Endothelial cell of umbilical vein (primary cell): Measurements from ENCODE around the gene CIAO3. TPM values are rescaled to one million over a fixed set of nuclear protein-coding genes. Genes with fewer than 3 reads are reported as not detected.

Experiments used
- BruUV-seq: library from RNA; stranded (reverse); fragments of 400-500 nt; replicated peaks from 2 replicates; lab custom pipeline; 2021; lab: Mats Ljungman, UMichigan
- CTCF ChIA-PET: fragments of 300-600, 350-600 bp; sonication (Branson Sonifier 250); formaldehyde crosslinking; loops from one replicate; lab custom pipeline; 2021; ENCODE audit warnings: antibody characterized with exemption, inconsistent platforms; lab: Charles Lee
- POLR2A ChIA-PET: fragments of 300-600, 350-600 bp; sonication (Branson Sonifier 250); formaldehyde crosslinking; loops from one replicate; lab custom pipeline; 2021; ENCODE audit warnings: antibody characterized with exemption, inconsistent platforms; lab: Charles Lee
- DNase-seq: peaks from one replicate; pipeline ENCODE4 v3.0.0-alpha.2; 2011; ENCODE audit warnings: low read depth, low spot score
- FAIRE-seq: peaks from 2 replicates; lab custom pipeline; 2011; peaks lifted over from hg19 to GRCh38; lab: Jason Lieb, UNC
- H2AFZ ChIP-seq: 2 replicates; pipeline ENCODE4 v1.6.0; 2012; ENCODE audit warnings: low read depth, low read length, control low read depth, inconsistent platforms
- H3K27ac ChIP-seq: 2 replicates; pipeline ENCODE4 v1.5.1; 2011; ENCODE audit warnings: low read depth, mild to moderate bottlenecking, control low read depth, low read length, moderate library complexity; ENCODE audit not compliant: insufficient read depth
- H3K27me3 ChIP-seq, 2 experiments: 2 replicates each; pipeline versions ENCODE4 v1.6.0 to v1.6.1; 2011; ENCODE audit warnings: low read length in 2 of 2, mixed read lengths in 1 of 2; ENCODE audit not compliant: control insufficient read depth in 2 of 2, insufficient read depth in 2 of 2
- H3K36me3 ChIP-seq, 2 experiments: 2 replicates in 1 of 2; 3 replicates in 1 of 2; pipeline ENCODE4 v1.5.1; 2011; ENCODE audit warnings: low read length in 2 of 2, mild to moderate bottlenecking in 1 of 2, moderate library complexity in 1 of 2; ENCODE audit not compliant: control insufficient read depth in 2 of 2, insufficient read depth in 2 of 2; ENCODE audit errors: extremely low read depth in 1 of 2
- H3K4me1 ChIP-seq: 3 replicates; pipeline ENCODE4 v1.5.1; 2011; ENCODE audit warnings: mild to moderate bottlenecking, low read length; ENCODE audit not compliant: control insufficient read depth, insufficient read depth; ENCODE audit errors: extremely low read depth
- H3K4me2 ChIP-seq: 2 replicates; pipeline ENCODE4 v1.6.1; 2011; ENCODE audit warnings: low read length, control low read depth, mixed read lengths; ENCODE audit not compliant: insufficient read depth
- H3K4me3 ChIP-seq, 3 experiments: fragments of 200-600 bp in 1 of 3; sonication (generic), shearing (Covaris generic) in 1 of 3; replicated peaks in 1 of 3; 2 replicates each; pipeline ENCODE4 v1.5.1; 2011 to 2016; ENCODE audit warnings: control low read depth in 3 of 3, low read length in 3 of 3, mild to moderate bottlenecking in 2 of 3, inconsistent platforms in 1 of 3, low read depth in 1 of 3, moderate library complexity in 1 of 3; ENCODE audit not compliant: insufficient read depth in 1 of 3
- H3K79me2 ChIP-seq: 2 replicates; pipeline ENCODE4 v1.6.0; 2012; ENCODE audit warnings: low read length, inconsistent platforms; ENCODE audit not compliant: control insufficient read depth, insufficient read depth
- H3K9ac ChIP-seq: replicated peaks from 2 replicates; pipeline ENCODE3; 2011; ENCODE audit warnings: low read length, control low read depth; ENCODE audit not compliant: insufficient read depth; ENCODE audit errors: extremely low read depth
- H3K9me1 ChIP-seq: replicated peaks from 3 replicates; pipeline ENCODE4 v1.6.0; 2011; ENCODE audit warnings: mild to moderate bottlenecking, low read length; ENCODE audit not compliant: control insufficient read depth, insufficient read depth; ENCODE audit errors: extremely low read depth
- H3K9me3 ChIP-seq: replicated peaks from 2 replicates; pipeline ENCODE4 v1.5.1; 2012; ENCODE audit warnings: low read length, inconsistent platforms; ENCODE audit not compliant: control insufficient read depth, insufficient read depth
- H4K20me1 ChIP-seq: replicated peaks from 2 replicates; pipeline ENCODE3; 2011; ENCODE audit warnings: mild to moderate bottlenecking, low read length; ENCODE audit not compliant: control insufficient read depth, insufficient read depth; ENCODE audit errors: extremely low read depth
- CTCF ChIP-seq, 2 donors: IDR thresholded peaks; 1 replicate in 1 of 2; 2 replicates in 1 of 2; pipeline ENCODE4 v1.5.1; 2011; ENCODE audit warnings: low read length in 2 of 2, mild to moderate bottlenecking in 2 of 2, moderate library complexity in 2 of 2, control low read depth in 1 of 2, inconsistent platforms in 1 of 2, low read depth in 1 of 2; ENCODE audit not compliant: insufficient read depth in 1 of 2; ENCODE audit errors: extremely low read depth in 1 of 2
- EZH2 ChIP-seq: IDR thresholded peaks from 2 replicates; pipeline ENCODE4 v1.6.1; 2012; ENCODE audit warnings: borderline replicate concordance, low read depth, mild to moderate bottlenecking, moderate library complexity, low read length, inconsistent platforms; ENCODE audit not compliant: severe bottlenecking
- FOS ChIP-seq: IDR thresholded peaks from 2 replicates; pipeline ENCODE4 v1.6.1; 2011; ENCODE audit warnings: mild to moderate bottlenecking, low read length, moderate library complexity, borderline replicate concordance; ENCODE audit not compliant: insufficient read depth
- GATA2 ChIP-seq: IDR thresholded peaks from 2 replicates; pipeline ENCODE4 v1.7.0; 2011; ENCODE audit warnings: low read depth, mild to moderate bottlenecking, moderate library complexity, mixed read lengths, low read length; ENCODE audit not compliant: insufficient read length, insufficient read depth
- JUN ChIP-seq: IDR thresholded peaks from 2 replicates; pipeline ENCODE4 v1.6.1; 2011; ENCODE audit warnings: borderline replicate concordance, low read depth; ENCODE audit not compliant: insufficient read length, insufficient read depth
- MAX ChIP-seq: IDR thresholded peaks from 2 replicates; pipeline ENCODE4 v1.6.1; 2011; ENCODE audit not compliant: insufficient read depth, insufficient read length
- MYC ChIP-seq: IDR thresholded peaks from one replicate; pipeline ENCODE4 v1.6.1; 2011; ENCODE audit warnings: mild to moderate bottlenecking, low read depth, low read length
- POLR2A ChIP-seq: IDR thresholded peaks from 2 replicates; pipeline ENCODE4 v1.6.1; 2012; ENCODE audit warnings: low read depth, mild to moderate bottlenecking, control low read depth, low read length
- POLR2AphosphoS5 ChIP-seq: IDR thresholded peaks from 2 replicates; pipeline ENCODE4 v1.6.1; 2012; ENCODE audit warnings: low read depth, mild to moderate bottlenecking, control low read depth, low read length, moderate library complexity; ENCODE audit not compliant: insufficient read depth
- dilution Hi-C: fragments of 300-500 bp; cut with MboI; formaldehyde crosslinking; loops from one replicate; pipeline ENCODE4 v1.15.0; 2019; ENCODE audit warnings: low sequenced_read_pairs; ENCODE audit not compliant: extremely low pct_ligation_motif_present
- intact Hi-C: fragments of 100-400 bp; cut with micrococcal nuclease; formaldehyde crosslinking; loops from one replicate; pipeline ENCODE4 v1.10.0; 2022
- polyA plus RNA-seq, 4 experiments: library from polyadenylated mRNA; depleted of rRNA in 3 of 4; stranded (reverse) in 3 of 4; unstranded in 1 of 4; fragments of >200 nt; gene quantifications; 2 replicates each; pipeline versions ENCODE4 v1.2.1 to v1.2.3, GENCODE V29; 2011 to 2012; ENCODE audit warnings: missing spikeins in 1 of 4
- total RNA-seq: library from RNA; stranded (reverse); gene quantifications from 2 replicates; pipeline ENCODE4 v1.2.3, GENCODE V29; 2021

The CIAO3 gene
- total and polyA plus RNA-seq, 2 donors (not counting 3 experiments of a cell fraction or from before 2014, with no cell fraction given) = 23.1 to 33.8 TPM

DNA sequence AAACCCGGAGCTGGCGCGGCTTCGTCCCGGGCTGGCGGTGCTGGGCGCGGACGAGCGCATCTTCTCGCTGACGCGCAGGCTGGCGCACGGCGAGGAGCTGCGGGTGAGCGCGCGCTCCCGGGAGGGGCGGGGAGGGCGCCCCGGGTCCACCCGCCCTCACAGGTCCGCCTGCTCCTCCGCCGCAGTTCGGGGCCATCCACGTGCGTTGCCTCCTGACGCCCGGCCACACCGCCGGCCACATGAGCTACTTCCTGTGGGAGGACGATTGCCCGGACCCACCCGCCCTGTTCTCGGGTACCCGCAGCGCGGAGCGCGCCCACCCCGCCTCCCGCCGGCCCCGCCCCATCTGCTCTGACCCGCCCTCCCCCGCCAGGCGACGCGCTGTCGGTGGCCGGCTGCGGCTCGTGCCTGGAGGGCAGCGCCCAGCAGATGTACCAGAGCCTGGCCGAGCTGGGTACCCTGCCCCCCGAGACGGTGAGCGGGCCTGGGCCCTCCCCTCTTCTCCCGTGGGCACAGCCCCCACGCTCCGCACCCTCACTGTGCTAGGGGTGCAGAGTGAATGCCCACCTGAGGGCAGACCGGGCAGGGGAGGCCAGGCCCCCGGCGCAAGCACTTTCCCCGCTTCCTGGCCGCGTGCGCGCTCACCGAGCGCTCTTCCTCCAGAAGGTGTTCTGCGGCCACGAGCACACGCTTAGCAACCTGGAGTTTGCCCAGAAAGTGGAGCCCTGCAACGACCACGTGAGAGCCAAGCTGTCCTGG, 12.5 kb downstream of the CIAO3 start:
- Histone ChIP-seq H3K4me2 (peak overlapping the region; percentile 38), H3K79me2 (no peaks in the 10 kb centered on the region), H3K9me1 (no peaks in the 10 kb centered on the region), H3K4me3 (peak overlapping the region in 2 of 3 experiments; percentile 19 to 44), H3K27ac (no peak overlapping the region), H4K20me1 (no peaks in the 10 kb centered on the region), H3K9me3 (no peaks in the 10 kb centered on the region), H3K4me1 (peaks cover 13% of the 10 kb centered on the region), H3K27me3 (no peaks in the 10 kb centered on the region), H3K36me3 (peaks cover 4 to 7% of the 10 kb centered on the region in 2 experiments), H3K9ac (no peak overlapping the region), H2AFZ (peak overlapping the region; percentile 37)
- dilution Hi-C loops (no loop called here), intact Hi-C loops (loop anchor here (2.0 kb wide), 1 partner anchor 14 kb away; the partner anchor contains the start of gene METRN)
- CTCF ChIA-PET = interaction anchor here (0.6 to 5.7 kb wide), 6 partner anchors 8 to 60 kb away, joined by 3 to 34 read pairs (median 6); partner anchors contain the start of genes CHTF18, METRN and RPUSD1
- TF ChIP-seq MAX (peak; percentile 68), POLR2AphosphoS5 (peak; percentile 39), FOS (no peak), CTCF (IDR thresholded peaks at IDR 0.05; ENCODE audit: extremely low read depth in 1 of 2, insufficient read depth in 1 of 2, low read depth in 1 of 2, low read length in 2 of 2) (no peak), JUN (no peak), EZH2 (no peak), POLR2A (peak; percentile 17), MYC (peak; percentile 46), GATA2 (no peak)
- FAIRE-seq (peak; percentile 67), DNase-seq (peak; percentile 55)
- POLR2A ChIA-PET = interaction anchor here (0.6 to 0.7 kb wide), 2 partner anchors 53 to 170 kb away, joined by 3 to 4 read pairs; partner anchors contain the start of gene RHBDL1
- no TSS peak for BruUV-seq
